IPS DF 19.7 (cell line): ENCODE results near the gene HCFC1R1.

Experiments used
- DNase-seq: peaks from one replicate; pipeline ENCODE4 v3.0.0-alpha.2; 2013; ENCODE audit warnings: low read depth, low spot score

HCFC1R1 gene

GRCh38 chr16:3001316-3001715 is 22.4 kb downstream of the HCFC1R1 start:
- no peak for DNase-seq

GRCh38 chr16:3000540-3000939 is 23.2 kb downstream of the HCFC1R1 start:
- DNase-seq: no peak

GRCh38 chr16:2999929-3000328 is 23.8 kb downstream of the HCFC1R1 start:
- no peak for DNase-seq

- DNase-seq: no peak
Observed at GRCh38 chr16:2996298-2996697, 27.4 kb downstream of the HCFC1R1 start.

GRCh38 chr16:2992383-2993081 is 31.2 kb downstream of the HCFC1R1 start:
- DNase-seq: no peak

GRCh38 chr16:2991566-2992261 is 32.0 kb downstream of the HCFC1R1 start:
- DNase-seq: no peak

GRCh38 chr16:2990891-2991290 is 32.9 kb downstream of the HCFC1R1 start:
- DNase-seq: no peak

GRCh38 chr16:2988590-2989099 is 35.1 kb downstream of the HCFC1R1 start:
- DNase-seq: no peak

- DNase-seq: no peak
Observed at GRCh38 chr16:2987833-2988232, 35.9 kb downstream of the HCFC1R1 start.

GRCh38 chr16:2987286-2987685 is 36.5 kb downstream of the HCFC1R1 start:
- DNase-seq: no peak

- DNase-seq: no peak
Observed at GRCh38 chr16:2986623-2987188, 37.0 kb downstream of the HCFC1R1 start.

- no peak for DNase-seq
Observed at GRCh38 chr16:2985893-2986355, 37.8 kb downstream of the HCFC1R1 start.

- DNase-seq: no peak
Observed at GRCh38 chr16:2985462-2985861, 38.3 kb downstream of the HCFC1R1 start.

GRCh38 chr16:2983706-2984136 is 40.0 kb downstream of the HCFC1R1 start:
- DNase-seq: no peak

- DNase-seq: no peak
Observed at GRCh38 chr16:2982402-2982801, 41.3 kb downstream of the HCFC1R1 start.

GRCh38 chr16:2981899-2982250 is 41.9 kb downstream of the HCFC1R1 start:
- no peak for DNase-seq

- DNase-seq: no peak
Observed at GRCh38 chr16:2981177-2981898, 42.4 kb downstream of the HCFC1R1 start.

- no peak for DNase-seq
Observed at GRCh38 chr16:2980227-2981176, 43.2 kb downstream of the HCFC1R1 start, which contains the start of gene PKMYT1. Gene PKMYT1, minus strand, starts transcription at chr16:2980446. Its CDS starts 789 bp downstream, at chr16:2979657.

- DNase-seq: no peak
Observed at GRCh38 chr16:2979669-2980226, 44.0 kb downstream of the HCFC1R1 start.

- no peak for DNase-seq
Observed at GRCh38 chr16:2977440-2977839, 46.3 kb downstream of the HCFC1R1 start.
